Stimulated activated CD8-positive, alpha-beta memory T cell treated with anti-CD3 and anti-CD28 coated beads, Interleukin-12 subunit alpha, Interleukin-12 subunit beta, amount 100 ng/mL, for 1 hour (primary cell): ENCODE measurements around the gene SRR.
"Not testable (repeated sequence)": the region's sequence is repeated elsewhere in the genome, so short reads cannot be mapped to it uniquely, and the experiment has no call there.

ENCODE experiments used
- DNase-seq: peaks from one replicate; pipeline ENCODE4 v3.0.0-alpha.2; 2020; ENCODE audit warnings: low read depth

Gene SRR

DNA sequence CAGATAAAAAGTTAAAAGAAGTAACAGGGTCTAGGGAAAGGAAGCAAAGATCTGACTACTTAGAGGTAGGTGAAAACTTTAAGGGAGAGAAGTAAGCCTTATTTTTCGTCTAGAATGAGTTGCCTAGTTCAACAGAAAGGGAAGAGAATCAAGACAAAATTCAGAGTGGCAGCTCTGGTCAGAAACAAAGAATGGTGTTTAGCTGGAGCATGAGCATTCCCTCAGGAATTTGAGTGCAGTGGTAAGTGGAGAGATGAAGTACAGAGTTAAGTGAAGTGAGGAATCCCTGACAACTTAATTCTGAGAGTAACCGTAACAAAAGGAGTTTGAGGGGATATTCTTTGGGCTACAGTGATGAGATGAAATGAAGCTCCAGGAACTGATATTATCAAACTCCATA lies 11.7 kb upstream of the SRR start:
- DNase-seq: no peak

DNA sequence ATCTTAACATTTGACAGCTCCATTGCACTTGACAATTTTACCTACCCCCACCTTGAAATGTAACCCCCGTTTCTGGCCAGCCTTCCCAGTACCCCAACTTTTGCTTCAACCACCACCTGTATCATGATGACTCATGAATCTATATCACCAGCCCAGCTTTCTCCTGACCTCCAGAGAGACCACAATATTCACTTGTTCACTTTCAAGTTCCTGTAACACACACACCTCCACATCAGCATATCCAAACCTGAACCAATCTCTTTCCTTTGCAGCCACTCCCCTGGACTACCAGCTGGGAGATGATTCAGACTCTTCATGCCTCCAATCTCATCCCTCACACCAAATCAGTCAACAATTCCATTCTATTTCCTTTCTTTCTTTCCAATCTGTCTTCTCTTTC lies 8.2 kb upstream of the SRR start:
- no peak for DNase-seq

DNA sequence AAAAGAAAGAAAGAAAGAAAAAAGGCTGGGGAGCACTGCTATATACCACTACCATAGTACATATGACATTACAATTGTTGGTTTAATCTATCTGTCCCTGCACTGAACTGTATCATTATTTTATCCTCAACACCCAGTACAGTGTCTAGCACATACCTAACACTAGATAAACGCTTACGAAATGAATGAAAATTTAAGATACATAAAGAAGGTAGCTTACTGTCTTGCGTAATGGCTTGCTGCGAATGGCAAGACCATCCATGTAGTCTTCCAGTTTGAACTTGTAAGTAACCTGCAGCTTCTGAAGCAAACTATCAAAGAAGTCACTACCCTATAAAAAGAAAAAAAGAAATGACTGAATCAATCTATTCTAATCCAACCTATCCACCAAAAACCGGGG lies 6.7 kb upstream of the SRR start:
- no peak for DNase-seq

- no peak for DNase-seq
Measured at GRCh38 chr17:2299136-2299535, 4.6 kb upstream of the SRR start.

- no peak for DNase-seq
Measured at GRCh38 chr17:2299756-2300155, 4.0 kb upstream of the SRR start.

GRCh38 chr17:2302778-2303203 lies 959 bp upstream of the SRR start:
- DNase-seq: peak; percentile 5

- no peak for DNase-seq
Measured at GRCh38 chr17:2304931-2305330, 1.2 kb downstream of the SRR start.

- no peak for DNase-seq
Measured at GRCh38 chr17:2309338-2310154, 5.8 kb downstream of the SRR start.

- no peak for DNase-seq
Measured at GRCh38 chr17:2312736-2313135, 9.0 kb downstream of the SRR start.

GRCh38 chr17:2316916-2317205 lies 13.1 kb downstream of the SRR start:
- not testable (repeated sequence) for DNase-seq

GRCh38 chr17:2317796-2318195 lies 14.0 kb downstream of the SRR start:
- no peak for DNase-seq

DNA sequence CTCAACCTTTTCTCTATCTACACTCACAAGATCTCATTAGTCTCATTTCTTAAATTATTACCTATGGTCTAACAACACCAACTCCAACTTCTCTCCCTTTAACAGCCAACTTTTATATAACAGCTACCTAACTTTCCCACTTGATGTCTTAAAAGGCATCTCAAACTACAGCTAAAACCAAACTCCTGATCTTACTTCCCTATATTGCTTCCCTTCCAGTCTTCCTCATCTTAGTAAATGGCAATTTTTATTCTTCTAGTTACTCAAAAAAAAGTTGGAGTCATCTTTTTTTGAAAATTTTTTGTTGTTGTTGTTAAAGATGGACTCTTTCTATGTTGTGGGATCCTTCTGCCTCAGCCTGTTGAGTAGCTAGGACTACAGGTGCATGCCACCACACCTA lies 15.3 kb downstream of the SRR start:
- DNase-seq: no peak

- DNase-seq: no peak
Measured at GRCh38 chr17:2321399-2321798, 17.6 kb downstream of the SRR start.

DNA sequence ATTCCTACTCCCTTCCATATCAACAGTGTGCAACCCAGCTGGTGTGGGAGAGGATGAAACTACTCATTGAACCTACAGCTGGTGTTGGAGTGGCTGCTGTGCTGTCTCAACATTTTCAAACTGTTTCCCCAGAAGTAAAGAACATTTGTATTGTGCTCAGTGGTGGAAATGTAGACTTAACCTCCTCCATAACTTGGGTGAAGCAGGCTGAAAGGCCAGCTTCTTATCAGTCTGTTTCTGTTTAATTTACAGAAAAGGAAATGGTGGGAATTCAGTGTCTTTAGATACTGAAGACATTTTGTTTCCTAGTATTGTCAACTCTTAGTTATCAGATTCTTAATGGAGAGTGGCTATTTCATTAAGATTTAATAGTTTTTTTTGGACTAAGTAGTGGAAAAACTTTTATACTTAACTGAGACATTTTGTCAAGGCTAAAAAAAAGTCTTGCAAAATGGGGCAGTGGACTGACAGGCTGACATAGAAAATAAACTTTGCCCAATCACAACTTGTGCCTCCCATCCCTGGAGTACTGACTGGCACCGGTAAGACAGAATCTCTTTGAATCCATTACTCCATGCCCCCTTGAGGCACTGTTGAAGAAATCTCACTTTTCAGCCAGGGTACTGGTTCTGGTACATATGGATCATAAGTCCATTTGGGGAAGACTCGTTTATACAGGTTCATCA lies 20.0 kb downstream of the SRR start:
- DNase-seq: no peak

DNA sequence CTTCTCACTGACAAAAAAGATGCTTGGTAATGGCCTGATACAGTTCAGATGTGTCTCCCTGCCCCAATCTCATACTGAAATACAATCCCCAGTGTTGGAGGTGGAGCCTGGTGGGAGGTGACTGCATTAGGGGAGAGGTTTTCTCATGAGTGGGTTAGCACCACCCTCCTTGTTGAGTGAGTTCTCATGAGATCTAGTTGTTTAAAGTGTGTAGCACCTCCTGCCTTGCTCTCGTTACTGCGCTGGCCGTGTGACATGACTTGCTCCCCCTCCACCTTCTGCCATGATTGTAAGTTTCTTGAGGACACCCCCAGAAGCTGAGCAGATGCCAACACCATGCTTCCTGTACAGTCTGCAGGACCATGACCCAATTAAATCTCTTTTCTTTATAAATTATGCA lies 27.6 kb downstream of the SRR start:
- no peak for DNase-seq

DNA sequence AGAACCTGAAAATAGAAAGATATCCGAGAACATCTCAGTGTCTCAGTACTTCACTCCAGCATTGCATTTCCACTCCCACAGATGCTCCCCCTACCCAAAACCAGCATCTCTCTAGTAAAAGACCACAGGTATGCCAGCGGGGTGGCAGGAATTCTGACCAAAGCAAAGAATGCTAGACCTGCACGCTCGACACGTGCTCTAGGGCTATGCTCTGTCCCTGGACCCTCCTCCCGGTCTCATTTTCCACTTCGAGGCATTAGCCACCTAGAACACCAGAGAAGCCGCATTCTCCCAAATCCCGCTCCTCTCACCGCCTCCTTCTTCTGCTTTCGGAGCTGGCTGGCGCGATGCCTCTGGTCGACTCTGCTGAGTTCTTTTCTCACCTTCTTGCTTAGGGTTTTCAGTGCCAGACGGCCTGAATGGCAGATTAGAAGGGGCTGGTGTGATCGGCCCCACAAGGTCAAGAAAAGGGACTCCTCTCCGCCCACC lies 32.0 kb downstream of the SRR start:
- DNase-seq: no peak

DNA sequence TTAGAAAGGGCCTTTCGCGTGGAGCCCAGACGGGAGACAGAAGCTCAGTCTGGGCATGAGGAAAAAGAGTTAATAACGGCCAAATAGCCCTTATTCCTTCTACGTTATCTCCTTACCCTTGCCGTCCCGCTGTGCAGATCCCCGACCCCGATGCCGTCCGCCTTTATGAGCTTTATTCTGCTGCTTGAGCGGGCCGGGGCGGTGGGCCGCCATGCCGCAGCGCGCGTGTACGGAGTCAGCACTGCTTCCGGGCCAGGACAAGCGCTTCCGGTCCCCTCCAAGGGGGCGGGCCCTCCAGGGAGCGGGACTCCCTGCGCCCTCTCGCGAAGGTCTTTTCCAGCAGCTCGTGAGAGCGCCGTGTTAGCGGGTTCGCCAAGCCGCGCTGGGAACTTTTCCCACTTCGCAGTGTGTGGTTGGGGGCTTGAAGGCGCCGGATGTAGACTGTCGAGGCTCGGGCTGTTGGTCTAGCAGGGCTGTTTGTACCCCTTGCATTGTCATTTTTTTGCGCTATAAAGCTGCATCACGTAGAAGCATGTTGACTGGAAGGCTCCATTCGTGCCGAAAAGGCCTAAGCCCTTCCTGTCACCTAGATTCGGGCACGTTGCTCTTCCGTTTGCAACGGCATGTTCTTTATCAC lies 32.6 kb downstream of the SRR start, which contains the start of gene TSR1:
Gene TSR1 (minus strand): TSS at position 243 of the 637 bp plus-strand sequence. CDS start 30 bp downstream, at position 213.
- peak; percentile 80 for DNase-seq

DNA sequence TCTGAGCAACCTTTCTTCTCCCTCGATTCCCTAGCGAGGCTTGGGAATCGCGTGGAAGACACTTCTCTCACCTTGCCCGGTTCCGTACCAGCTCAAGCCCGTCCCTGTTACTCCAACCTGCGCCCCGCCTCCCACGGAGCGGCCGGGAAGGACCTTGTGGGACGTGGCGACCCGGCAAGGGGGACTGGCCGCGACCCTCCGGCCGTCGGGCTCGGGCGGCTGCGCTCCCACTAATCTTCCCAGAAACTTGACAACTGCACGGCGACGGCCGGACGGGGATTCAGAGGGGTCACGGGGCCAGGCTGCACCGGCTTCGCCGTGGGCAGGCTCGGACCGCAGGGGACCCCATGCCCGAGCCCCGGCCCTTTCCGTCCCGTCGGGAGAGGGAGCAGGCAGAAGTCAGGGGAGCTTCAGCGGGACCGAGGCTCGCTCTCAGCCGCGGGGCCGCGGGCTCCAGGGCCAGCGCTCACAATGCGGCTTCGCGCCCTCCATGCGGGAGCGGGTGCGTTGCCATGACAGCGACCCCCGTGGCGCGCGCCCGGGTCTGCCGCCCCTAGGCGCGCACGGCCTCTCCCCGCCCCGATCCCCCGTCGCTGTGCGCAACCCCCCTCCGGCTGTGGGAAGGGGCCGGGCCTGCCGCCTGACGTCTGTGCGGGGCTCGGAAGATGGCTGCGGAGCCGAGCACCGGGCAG lies 33.2 kb downstream of the SRR start, which contains the start of gene SGSM2:
Gene SGSM2 (plus strand): TSS at position 650 of the 692 bp plus-strand sequence. CDS start 188 bp downstream, outside the sequence.
- DNase-seq: peak; percentile 45

GRCh38 chr17:2337544-2338314 lies 34.0 kb downstream of the SRR start:
- DNase-seq: no peak

- no peak for DNase-seq
Measured at GRCh38 chr17:2338315-2338657, 34.5 kb downstream of the SRR start.

DNA sequence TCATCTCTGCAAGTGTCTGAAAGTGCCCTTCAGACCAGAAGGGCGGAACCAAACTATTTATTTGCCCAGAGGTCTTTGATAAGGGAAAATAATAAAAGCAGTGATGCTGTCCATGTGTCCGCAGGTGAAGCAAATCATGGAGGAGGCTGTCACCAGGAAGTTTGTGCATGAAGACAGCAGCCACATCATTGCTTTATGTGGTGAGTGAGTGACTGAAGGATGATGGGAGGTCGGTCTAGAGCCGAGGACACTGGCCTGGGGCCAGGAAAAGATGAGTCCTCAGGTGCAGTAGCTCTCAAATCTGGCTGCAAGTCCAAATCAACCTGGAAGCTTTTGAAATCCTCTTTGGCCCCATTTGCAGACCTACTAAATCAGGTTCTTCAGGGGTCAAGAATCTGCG lies 39.7 kb downstream of the SRR start:
- peak; percentile 24 for DNase-seq

DNA sequence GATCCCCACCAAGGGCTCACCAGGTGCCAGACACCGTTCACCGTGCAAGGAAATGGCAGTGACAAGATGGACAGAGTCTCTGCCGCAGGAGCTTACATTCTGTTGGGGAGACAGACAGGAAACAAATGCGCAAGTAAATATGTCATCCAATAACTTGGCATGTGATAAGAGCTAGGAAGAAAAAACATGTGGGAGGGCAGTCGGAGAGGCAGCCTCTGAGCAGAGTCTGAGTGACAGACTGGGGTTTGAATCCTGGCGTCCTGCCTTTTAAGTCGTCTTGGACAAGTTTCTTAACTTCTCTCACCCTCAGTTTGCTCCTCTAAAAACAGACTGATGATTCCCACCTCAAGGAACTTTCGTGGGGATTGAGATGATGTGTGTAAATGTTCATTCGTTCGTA lies 40.8 kb downstream of the SRR start:
- no peak for DNase-seq
